ENCODE measurements around the gene EGLN2.
A peak's percentile ranks its signal among the peaks of the same experiment; 100 is the strongest.
"Not testable (repeated sequence)": the region's sequence is repeated elsewhere in the genome, so short reads cannot be mapped to it uniquely, and the experiment has no call there.

The EGLN2 gene

GRCh38 chr19:40802300-40803169 is 3.5 kb downstream of the EGLN2 start:
- DNase-seq: peak; percentile 58

- no peak for DNase-seq
Measured at GRCh38 chr19:40803170-40803856, 4.3 kb downstream of the EGLN2 start.

- DNase-seq: peak; percentile 64
Measured at GRCh38 chr19:40803857-40804782, 5.1 kb downstream of the EGLN2 start.

- DNase-seq: no peak
Measured at GRCh38 chr19:40804783-40805242, 5.8 kb downstream of the EGLN2 start.

- DNase-seq: peak; percentile 35
Measured at GRCh38 chr19:40805258-40805868, 6.4 kb downstream of the EGLN2 start.

- peak; percentile 74 for DNase-seq
Measured at GRCh38 chr19:40806423-40807146, 7.6 kb downstream of the EGLN2 start.

GRCh38 chr19:40807147-40808020 is 8.4 kb downstream of the EGLN2 start:
- DNase-seq: no peak

- DNase-seq: no peak
Measured at GRCh38 chr19:40808021-40808325, 9.0 kb downstream of the EGLN2 start.

GRCh38 chr19:40808497-40808896 is 9.5 kb downstream of the EGLN2 start:
- DNase-seq: no peak

GRCh38 chr19:40809358-40810086 is 10.5 kb downstream of the EGLN2 start:
- no peak for DNase-seq

- no peak for DNase-seq
Measured at GRCh38 chr19:40810160-40810559, 11.2 kb downstream of the EGLN2 start.

- peak; percentile 79 for DNase-seq
Measured at GRCh38 chr19:40810649-40811408, 11.8 kb downstream of the EGLN2 start.

GRCh38 chr19:40811478-40812341 is 12.7 kb downstream of the EGLN2 start:
- DNase-seq: no peak

- not testable (repeated sequence) for DNase-seq
Measured at GRCh38 chr19:40812571-40812970, 13.6 kb downstream of the EGLN2 start.

- no peak for DNase-seq
Measured at GRCh38 chr19:40813182-40813581, 14.2 kb downstream of the EGLN2 start.

- no peak for DNase-seq
Measured at GRCh38 chr19:40815223-40815622, 16.2 kb downstream of the EGLN2 start.

GRCh38 chr19:40818480-40819399 is 19.7 kb downstream of the EGLN2 start:
- DNase-seq: peak; percentile 71
